ENCODE measurements around the gene SINHCAF.

DNA sequence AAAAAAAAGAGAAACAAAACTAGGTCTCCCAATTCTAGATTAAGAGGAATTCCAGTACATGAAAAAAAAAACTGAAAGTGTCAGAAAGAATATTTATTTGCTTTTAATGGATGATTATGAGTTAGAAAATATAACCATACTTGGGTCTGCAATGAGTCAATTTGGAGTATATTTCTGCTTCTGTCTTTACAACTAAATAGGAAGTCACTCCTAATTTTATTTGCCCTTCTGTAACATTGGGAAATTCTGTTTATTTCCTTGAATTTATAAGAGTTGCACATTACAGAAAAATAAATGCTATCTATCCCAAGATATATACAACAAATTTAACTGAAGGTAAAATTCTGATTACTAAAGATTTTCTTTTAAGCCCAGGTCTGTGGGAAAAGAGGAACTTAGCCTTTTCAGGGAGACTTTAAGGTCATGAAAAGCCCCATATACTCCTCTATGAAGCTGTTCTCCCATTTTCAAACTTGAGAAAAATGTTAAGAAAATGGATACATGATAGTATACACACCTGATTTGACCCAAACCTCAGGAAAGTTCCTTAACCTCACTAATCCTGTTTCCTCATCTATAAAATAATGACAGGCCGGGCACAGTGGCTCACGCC, 7.2 kb downstream of the SINHCAF start:
- no peak for TF ChIP-seq CTCF (IDR thresholded peaks at IDR 0.05)
- TF ChIP-seq POLR2A (IDR thresholded peaks at IDR 0.05) = no peak
- TF ChIP-seq POLR2AphosphoS5 (IDR thresholded peaks at IDR 0.05) = no peak

Measured in breast epithelium (tissue), 3 donors.